SU-DHL-6 (cell line): Measurements from ENCODE around the gene NYNRIN.

ENCODE experiments used
- CTCF ChIP-seq: fragments of 200-600 bp; sonication (generic); IDR thresholded peaks from one replicate; pipeline ENCODE4 v1.5.1; 2017; ENCODE audit warnings: antibody characterized with exemption, mild to moderate bottlenecking, low read length, moderate library complexity; ENCODE audit not compliant: insufficient read depth, poor library complexity, severe bottlenecking
- EZH2phosphoT487 ChIP-seq: fragments of 200-600 bp; sonication (generic), shearing (Covaris generic); conservative IDR thresholded peaks from 2 replicates; pipeline ENCODE4 v1.6.1; 2018; ENCODE audit warnings: mild to moderate bottlenecking, antibody characterized with exemption, low read length, moderate library complexity, mixed read lengths

GRCh38 chr14:24406416-24406815, 7.6 kb downstream of the NYNRIN start:
- TF ChIP-seq CTCF (no peak), EZH2phosphoT487 (no peak)
